ENCODE results near the gene ARID4B.
"Not testable (repeated sequence)": the region's sequence is repeated elsewhere in the genome, so short reads cannot be mapped to it uniquely, and the experiment has no call there.

Gene ARID4B

DNA sequence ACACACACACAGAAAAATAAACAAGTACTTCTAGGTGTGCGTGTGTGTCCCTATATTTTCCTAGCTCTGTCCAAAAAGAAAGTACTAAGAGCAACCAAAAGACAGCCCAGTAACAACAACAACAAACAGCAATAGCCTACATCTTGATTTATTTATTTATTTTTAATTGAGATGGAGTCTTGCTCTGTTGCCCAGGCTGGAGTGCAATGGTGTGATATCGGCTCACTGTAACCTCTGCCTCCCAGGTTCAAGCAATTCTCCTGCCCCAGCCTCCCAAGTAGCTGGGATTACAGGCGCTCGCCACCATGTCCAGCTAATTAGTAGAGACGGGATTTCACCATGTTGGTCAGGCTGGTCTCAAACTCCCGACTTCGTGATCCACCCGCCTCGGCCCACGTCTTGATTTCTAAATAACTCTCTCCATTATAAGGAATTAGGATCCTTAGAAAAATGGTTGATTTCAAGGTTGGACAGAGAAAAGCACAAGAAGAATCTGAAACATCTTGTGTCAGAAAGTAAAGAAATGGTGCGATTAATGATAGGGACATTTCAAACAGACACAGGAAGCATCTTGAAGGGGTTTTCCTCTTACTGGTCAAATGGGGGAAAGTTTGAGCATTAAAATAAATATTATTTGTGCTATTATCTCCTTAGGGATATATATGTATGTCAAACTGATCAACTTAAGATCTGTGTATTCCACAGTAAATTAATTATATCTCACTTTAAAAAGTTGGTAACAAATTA lies 59.4 kb downstream of the ARID4B start:
- no peak for DNase-seq

DNA sequence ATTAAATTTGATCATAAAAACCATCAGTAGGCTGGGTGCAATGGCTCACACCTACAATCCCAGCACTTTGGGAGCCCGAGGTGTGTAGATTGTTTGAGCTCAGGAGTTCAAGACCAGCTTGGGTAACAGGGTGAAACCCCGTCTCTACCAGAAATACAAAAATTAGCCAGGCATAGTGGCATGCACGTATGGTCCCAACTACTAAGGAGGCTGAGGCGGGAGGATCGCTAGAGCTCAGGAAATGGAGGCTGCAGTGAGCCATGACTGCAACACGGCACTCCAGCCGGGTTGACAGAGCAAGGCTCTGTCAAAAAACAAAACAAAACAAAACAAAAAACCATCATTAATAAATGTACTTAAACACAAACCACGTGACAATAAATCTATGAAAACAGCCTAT lies 61.0 kb downstream of the ARID4B start:
- no peak for DNase-seq

DNA sequence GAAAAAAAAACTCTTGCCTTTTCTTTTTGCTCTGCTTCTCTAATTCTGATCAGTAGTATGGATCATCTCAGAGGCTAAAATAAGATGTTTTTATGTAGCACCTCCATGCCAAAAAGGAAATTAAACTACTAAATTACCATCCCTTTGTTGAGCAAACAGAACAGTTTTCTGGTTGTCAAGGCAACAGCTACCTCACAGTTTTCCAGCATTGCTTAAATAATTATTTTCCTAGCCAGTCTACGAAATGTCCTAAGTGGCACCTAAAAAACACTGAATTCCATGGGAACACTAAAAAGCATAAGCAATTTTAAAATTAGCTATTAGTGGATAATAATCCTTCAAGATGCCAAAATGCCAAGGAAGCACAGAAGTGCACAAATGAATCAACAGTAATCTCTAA lies 61.7 kb downstream of the ARID4B start:
- DNase-seq = no peak

DNA sequence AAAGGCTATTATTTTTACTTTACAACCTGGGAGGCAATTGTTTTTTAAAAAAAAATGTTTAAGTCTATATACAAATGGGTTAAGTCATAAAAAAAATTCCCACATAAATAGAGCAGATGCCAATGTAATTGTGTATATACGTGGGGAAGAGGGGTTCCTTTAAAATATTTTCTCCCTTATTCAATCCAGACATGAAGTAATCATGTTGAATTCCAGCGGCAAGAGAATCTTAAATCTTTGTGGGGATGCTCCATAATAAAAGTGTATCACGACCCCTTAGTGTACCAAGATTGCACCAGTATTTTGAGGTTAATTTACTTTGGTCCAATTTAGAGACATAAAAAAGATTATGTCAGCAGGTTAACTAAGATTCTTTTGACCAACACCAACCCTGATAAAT lies 62.1 kb downstream of the ARID4B start:
- no peak for DNase-seq

DNA sequence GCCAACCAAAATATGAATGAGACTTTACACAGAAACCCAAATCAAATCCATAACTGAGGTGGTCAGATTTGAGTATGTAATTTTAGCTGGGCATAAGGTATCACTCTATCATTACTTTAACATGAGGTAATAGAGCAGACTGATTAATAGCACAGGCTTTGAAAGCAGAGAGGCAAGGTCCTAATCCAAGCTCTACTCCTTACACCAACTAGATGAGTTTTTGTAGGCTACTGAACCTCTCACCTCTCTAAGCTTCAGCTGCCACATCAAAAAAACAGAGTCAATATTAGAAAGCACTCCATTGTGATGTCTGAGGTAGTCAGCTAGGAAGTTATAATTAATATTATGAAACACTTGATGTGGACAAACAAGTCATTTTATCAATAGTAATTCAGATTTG lies 63.7 kb downstream of the ARID4B start:
- DNase-seq = no peak

DNA sequence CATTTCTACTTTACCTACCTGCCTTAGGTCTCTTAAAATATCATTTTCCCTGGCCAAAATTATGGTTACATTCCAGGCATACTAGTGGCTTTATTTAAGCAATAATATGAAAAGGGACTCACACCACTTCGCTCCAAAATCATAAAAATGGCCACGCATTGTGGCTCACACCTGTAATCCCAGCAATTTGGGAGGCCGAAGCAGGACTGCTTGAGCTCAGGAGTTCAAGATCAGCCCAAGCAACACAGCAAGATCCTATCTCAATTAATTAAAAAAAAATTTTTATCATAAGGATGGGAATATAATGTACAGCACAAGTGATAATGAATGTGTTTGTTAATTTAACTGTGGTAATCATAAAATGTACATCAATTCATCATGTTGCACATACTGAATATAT lies 65.4 kb downstream of the ARID4B start:
- no peak for DNase-seq

DNA sequence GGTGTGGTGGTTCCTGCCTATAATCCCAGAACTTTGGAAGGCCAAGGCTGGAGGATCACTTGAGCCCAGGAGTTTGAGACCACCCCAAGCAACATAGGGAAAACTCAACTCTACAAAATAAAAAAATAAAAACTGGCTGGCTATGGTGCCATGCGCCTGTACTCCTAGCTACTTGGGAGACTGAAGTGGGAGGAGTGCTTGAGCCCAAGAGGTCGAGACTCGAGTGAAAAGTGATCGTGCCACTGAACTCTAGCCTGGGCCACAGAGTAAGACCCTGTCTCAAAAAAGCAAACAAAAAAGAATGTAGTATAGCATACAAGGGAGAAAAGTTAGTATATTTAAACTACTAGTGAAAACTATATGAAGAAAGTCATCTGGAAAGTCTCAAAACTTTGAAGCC lies 66.7 kb downstream of the ARID4B start:
- DNase-seq = no peak

DNA sequence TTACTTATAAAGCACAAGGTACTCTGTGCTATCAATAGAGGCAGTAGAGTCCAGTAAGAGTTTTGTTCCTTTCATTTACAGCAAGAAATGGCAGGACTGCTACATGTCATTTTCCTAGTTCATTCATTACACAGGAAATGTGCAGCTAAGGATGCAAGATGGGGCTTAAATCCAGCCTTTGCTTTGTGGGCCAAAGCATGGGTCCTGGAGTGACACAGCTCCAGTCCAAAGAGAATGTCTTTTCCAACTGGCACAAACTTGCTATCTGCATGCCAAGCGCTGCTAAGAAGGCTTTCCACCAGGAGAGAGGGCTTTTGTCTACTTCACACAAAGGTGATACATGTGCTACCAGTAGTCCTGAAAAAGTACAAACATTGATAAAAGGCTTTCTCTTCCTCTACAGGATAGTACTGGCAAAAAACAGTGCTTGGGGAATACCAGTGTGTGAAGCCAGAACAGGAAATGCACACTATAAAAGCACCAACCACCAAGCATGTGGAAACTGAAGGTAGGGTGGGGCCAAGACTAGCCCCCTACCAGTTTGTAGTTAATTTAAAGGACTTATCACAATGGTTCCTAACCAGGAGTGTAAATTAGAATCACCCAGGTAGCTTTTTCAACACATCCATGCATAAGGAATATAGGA lies 68.7 kb downstream of the ARID4B start:
- DNase-seq = peak in 1 of 2 experiments; percentile 11

DNA sequence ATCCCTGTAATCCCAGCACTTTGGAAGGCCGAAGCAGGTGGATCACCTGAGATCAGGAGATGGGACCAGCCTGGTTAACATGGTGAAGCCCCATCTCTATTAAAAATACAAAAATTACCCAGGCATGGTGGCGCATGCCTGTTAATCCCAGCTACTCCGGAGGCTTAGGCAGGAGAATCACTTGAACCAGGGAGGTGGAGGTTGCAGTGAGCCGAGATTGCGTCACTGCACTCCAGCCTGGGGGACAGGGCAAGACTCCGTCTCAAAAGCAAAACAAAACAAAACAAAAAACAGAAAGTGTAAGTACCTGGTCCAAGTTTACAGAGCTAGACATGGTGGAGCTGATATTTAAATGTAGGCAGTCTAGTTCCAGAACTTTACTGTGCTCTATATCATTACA lies 69.9 kb downstream of the ARID4B start:
- not testable (repeated sequence) for DNase-seq

DNA sequence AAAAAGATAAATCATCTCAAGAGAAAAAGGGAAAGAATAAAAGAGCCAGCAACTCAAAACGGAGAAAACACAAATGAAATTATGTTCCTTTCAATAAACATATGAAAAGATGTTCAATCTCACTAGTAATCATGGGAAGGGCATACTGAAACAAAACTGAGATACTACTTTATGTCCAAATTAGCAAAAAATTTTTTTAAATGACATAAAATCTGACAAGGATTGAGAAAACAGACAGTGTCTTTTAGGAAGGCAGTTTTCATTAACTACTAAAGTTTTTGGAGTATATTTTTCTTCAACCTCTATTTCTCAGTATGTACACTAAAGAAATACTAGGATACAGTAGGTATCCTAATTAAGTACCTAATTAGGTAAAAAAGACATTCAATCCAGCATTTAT lies 73.3 kb downstream of the ARID4B start:
- DNase-seq = no peak

DNA sequence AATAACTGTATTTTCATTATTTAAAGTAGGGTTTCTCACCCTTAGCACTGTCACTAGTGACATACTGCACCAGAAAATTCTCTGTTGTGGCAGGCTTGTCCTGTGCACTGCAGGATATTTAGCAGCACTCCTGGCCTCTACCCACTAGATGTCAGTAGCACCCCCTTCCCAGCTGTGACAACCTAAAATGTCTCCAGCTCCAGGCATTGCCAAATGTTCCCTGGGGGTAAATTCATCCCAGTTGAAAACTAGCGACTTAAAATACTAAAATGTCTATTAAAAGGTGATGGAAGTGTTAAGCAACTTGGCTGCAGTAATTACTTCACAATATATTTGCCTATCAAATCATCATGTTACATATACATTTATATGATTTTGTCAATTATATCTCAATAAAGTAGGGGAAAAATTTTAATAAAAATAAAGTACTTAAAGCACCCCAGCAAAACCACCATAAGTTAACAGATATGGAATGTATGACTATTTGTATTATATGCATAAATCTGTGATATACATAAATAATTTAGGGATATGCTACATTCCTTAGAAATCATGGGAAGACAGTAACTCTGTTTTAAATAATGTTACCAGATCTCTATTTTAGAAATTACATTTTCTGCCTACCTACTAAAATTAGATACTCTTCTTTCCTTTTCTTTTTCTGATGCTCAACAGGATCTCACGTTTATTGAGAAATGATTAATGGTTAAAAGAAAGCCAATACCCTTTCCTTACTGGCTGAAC lies 74.6 kb downstream of the ARID4B start:
- peak; percentile 76 to 81 for DNase-seq

DNA sequence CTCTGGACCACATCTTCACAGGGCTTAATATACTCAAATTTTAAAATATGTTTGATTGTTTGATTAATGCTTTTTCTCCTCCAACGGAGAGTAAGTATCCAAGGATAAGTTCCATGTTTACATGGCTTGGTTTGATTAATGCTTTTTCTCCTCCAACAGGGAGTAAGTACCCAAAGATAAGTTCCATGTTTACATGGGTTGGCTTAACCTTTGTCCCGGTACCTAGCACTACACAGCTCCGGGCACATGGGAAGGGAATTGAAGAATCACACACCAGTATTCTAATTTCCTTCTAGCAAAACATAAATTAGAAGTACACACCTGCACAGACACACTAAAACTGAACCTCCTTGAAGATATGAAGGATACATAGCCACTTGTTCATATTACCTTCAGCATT lies 77.5 kb downstream of the ARID4B start:
- DNase-seq = no peak

DNA sequence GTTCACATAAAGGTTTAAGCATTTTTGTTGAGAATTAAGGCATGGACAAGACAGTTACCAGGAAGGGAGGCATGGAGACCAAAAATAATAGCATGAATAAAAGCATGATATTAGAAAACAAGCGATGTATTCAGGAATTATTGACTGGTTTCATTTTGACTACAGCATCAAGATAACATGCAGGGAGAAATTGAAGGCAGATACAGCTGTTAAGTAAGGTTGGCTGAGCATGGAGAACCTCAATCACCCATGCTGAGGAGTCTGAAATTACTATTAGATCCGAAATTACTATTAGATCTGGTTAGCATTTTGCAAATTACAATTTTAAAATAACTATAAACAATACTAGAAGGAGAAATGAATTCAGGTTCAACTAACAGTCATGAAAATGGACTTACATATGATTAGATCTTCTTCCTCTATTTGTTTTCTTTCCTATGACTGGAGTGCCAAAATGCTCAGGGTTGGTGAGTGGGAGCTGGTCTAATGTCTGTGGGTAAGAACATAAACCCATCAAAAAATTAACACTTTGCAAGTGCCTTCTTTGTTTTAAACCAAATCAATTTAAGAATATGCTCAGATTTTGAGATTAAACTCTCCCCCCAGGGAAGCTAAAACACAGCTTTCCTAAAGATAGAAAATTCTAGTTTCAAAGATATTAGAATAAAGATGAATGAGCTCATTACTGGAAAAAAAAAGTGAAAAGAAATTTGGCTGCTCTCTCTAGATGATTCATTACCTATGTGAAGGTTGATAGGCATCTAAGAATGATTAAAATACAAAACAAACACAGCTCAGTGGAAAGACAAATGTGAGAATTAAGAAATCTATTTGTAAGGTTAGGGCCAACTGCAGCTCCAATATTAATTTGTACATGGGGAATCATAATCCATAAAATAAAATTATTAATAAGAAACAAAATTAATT lies 81.7 kb downstream of the ARID4B start:
- DNase-seq = peak; percentile 22 to 38

DNA sequence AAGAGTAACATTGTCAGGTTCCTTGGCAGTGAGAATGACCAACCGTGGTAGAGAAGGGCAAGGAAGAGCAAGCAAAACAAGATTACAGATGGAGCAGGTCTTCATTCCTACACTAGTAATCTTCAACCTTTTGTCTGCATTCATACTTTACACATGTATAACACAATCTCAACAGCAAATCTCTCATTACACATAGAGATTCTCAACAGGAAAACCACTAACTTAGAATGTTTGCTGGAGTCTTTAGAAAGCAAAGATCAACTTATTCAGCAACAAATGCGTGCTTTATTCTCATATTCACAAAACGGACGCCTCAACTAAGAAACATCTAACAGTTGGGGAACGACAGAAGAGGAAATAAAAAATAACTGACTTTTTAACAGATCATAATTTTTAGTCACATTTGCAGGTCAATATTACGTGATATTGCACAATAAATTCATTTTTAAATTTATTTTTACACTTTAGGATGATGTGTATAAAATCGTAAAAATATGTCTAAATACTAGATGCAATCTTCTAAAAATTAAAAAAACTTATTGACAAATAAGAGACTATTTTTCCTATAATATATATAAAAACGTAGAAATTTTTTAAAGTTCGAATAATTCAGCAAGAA lies 82.9 kb downstream of the ARID4B start:
- no peak for DNase-seq

DNA sequence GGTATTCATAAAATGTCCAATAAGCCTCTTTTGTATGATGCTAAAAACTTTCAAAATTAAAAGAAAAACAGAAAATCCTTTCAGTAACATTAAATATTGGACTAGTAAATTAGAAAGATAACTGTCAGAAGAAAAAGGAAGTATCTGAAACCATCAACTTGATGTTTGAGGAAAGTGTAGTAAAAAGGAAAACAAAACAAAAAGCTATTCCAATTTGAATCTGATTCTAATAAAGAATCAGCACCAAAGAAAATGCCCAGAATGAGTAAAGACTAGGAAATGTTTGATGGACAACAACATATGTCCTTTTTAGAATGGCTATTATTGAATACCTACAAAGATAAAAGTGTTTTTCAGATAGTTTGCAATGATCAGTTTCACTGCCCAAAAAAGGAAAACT lies 87.0 kb downstream of the ARID4B start:
- no peak for DNase-seq

DNA sequence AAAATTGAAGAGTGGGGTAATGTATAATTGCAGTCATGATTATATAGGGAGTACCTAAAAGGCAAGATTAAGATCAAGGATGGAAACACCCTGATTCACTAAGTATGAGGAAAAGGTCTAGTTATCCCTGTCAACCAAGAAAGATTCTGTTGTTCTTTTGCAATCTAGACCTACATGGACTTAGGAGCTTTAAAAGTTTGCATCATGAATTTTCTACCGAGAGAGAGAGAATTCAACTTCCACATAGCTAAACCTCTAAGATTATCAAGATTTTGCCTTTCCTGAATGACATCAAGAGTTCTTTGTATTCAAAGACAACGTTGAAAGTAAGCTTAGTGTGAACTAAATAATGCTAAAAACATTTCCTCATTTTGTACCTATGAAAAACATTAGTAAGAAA lies 88.1 kb downstream of the ARID4B start:
- no peak for DNase-seq

DNA sequence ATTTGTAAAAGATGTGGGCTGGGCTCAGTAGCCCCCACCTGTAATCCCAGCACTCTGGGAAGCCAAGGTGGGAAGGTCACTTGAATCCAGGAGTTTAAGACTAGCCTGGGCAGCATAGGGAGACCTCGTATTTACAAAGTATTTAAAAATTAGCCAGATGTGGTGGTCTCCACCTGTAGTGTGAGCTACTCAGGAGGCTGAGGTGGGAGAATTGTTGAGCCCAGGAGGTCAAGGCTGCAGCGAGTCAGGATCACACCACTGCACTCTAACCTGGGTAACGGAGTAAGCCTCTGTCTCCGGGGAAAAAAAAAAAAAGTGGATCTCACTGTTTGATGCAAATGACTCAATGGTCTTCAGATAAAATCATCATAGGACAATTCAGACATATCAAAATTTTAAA lies 89.4 kb downstream of the ARID4B start:
- DNase-seq = no peak

DNA sequence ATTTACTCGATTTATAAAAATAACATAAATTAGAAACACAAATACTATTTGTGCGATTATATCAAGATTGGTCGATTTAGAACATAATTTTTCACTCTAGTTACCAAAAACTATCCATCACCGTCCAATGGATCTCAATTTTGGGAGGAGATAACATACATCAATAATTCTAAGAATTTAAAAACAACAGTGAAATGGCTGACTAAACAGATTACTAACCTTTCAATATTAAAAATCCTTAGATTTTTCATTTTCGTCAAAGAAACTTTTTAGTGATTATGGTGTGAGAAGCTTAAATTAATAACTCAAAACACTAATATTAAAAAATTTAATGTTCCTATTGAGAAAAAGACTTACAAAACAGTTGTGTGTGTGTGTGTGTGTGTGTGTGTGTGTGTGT lies 91.9 kb downstream of the ARID4B start:
- DNase-seq = no peak

DNA sequence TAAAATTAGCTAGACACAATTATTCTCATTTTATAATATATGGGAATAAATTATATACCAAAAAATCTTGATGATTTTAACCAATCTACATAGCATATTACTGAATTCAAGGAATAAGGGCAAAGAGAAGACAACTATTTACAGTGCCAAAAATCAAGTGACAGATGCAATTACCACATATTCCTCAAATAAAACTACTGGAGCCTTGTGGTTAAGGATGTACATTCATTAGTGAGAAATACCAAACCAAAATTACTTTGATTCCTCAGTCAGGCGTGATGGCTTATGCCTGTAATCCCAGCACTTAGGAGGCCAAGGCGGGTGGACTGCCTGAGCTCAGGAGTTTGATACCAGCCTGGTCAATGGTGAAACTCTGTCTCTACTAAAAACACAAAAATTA lies 98.1 kb downstream of the ARID4B start:
- DNase-seq = no peak

DNA sequence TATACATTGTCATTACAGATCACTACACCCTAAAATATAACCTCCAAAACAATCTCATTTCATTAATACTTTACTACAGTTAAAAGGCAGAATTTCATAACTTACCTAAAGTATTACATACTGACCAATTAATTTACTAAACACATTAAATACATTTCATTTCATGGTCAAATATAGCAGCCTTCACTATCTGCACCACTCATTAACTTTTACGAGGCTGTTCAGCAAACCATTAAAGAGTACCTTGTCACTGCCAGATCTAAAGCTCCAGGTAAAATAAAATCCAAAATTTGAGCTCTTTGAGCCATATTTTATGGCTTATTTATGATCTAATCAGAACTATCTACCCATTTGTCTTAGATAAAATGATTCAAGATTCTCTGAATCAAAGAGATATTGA lies 100.6 kb downstream of the ARID4B start:
- no peak for DNase-seq

DNA sequence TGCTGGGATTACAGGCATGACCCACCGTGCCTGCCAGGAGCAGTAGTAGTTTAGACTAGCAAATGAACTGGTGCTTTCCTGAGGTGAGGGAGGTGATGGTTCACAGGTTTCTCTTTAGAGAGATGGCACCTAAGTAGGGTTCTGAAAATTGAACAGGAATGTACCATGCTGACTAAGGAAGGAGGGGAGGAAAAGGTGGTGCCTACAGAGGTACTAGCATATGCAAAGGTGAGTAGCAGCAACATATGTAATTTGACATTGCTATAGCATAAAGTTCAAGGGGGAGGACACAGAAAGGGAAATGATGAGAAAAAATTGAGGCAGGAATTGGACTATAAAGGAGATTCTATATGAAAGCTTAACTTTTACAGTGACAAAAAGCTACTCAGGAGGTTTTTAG lies 101.0 kb downstream of the ARID4B start:
- no peak for DNase-seq

DNA sequence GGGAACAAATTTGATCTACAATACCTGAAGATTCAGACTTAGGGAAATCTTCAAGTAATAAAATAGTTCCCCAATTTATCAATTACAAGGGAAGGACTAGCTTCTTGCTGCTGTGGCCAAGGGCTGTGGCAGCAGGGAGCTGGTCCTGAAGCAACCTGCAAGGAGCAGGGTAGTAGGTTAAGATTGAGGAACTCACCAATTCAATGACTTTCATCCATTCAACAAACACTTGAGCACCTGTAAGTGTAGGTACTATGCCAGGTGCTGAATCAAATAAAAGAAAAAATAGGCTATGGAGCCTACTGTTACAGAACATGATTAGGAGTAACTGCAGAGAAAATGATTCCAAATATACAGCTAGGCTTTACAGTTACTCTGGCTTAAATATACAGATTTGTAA lies 102.7 kb downstream of the ARID4B start:
- DNase-seq = no peak

Data from Kasumi-1 (cell line).